DOHH2 (cell line): Measurements from ENCODE around the gene LYPD6B.
A peak's percentile ranks its signal among the peaks of the same experiment; 100 is the strongest.

Experiments used
- H3F3A ChIP-seq: fragments of 200-600 bp; sonication (generic), shearing (Covaris generic); 2 replicates; pipeline ENCODE4 v1.6.0; 2016; ENCODE audit warnings: antibody characterized with exemption, mild to moderate bottlenecking; ENCODE audit not compliant: control insufficient read depth, insufficient read depth
- H3K27ac ChIP-seq: fragments of 200-600 bp; sonication (generic); 2 replicates; pipeline ENCODE4 v1.5.1; 2014; ENCODE audit warnings: low read depth, mild to moderate bottlenecking, low read length, moderate library complexity
- H3K27me3 ChIP-seq: fragments of 200-600 bp; sonication (generic); 2 replicates; pipeline ENCODE4 v1.6.1; 2014; ENCODE audit warnings: mild to moderate bottlenecking, low read length, mixed read lengths; ENCODE audit not compliant: control insufficient read depth
- H3K36me3 ChIP-seq: fragments of 200-600 bp; sonication (generic); 2 replicates; pipeline ENCODE4 v1.6.1; 2014; ENCODE audit warnings: mild to moderate bottlenecking, low read length, moderate library complexity, mixed read lengths; ENCODE audit not compliant: control insufficient read depth
- H3K4me1 ChIP-seq: fragments of 200-600 bp; sonication (generic); 2 replicates; pipeline ENCODE4 v1.6.1; 2014; ENCODE audit warnings: mild to moderate bottlenecking, low read length, mixed read lengths; ENCODE audit not compliant: control insufficient read depth
- H3K4me2 ChIP-seq: fragments of 200-600 bp; sonication (generic); 2 replicates; pipeline ENCODE4 v1.6.0; 2014; ENCODE audit warnings: mild to moderate bottlenecking, low read length, moderate library complexity
- H3K4me3 ChIP-seq: fragments of 200-600 bp; sonication (generic); 2 replicates; pipeline ENCODE4 v1.5.1; 2014; ENCODE audit warnings: mild to moderate bottlenecking, low read length, mixed read lengths
- H3K79me2 ChIP-seq: fragments of 200-600 bp; sonication (generic); 2 replicates; pipeline ENCODE4 v1.6.1; 2014; ENCODE audit warnings: mild to moderate bottlenecking, low read length, mixed read lengths; ENCODE audit not compliant: control insufficient read depth
- H3K9me2 ChIP-seq: fragments of 200-600 bp; sonication (generic); replicated peaks from 2 replicates; pipeline ENCODE4 v1.6.1; 2014; ENCODE audit warnings: mild to moderate bottlenecking, low read length, mixed read lengths; ENCODE audit not compliant: control insufficient read depth
- H3K9me3 ChIP-seq: fragments of 200-600 bp; sonication (generic); 2 replicates; pipeline ENCODE4 v1.6.1; 2014; ENCODE audit warnings: antibody characterized with exemption, low read length, mixed read lengths; ENCODE audit not compliant: control insufficient read depth, insufficient read depth
- H4K20me1 ChIP-seq: fragments of 200-600 bp; sonication (generic); 2 replicates; pipeline ENCODE4 v1.6.0; 2014; ENCODE audit warnings: low read depth, mild to moderate bottlenecking, antibody characterized with exemption, low read length, moderate library complexity; ENCODE audit not compliant: control insufficient read depth, insufficient read depth
- EZH2phosphoT487 ChIP-seq: fragments of 200-600 bp; sonication (generic); IDR thresholded peaks from 2 replicates; pipeline ENCODE4 v1.6.1; 2017; ENCODE audit warnings: borderline replicate concordance, mild to moderate bottlenecking, antibody characterized with exemption, low read length, moderate library complexity, mixed read lengths
- TF ChIP-seq, protein P1 (sequence below): fragments of 200-600 bp; sonication (generic); IDR thresholded peaks from one replicate; pipeline ENCODE4 v1.5.1; 2014; ENCODE audit warnings: antibody characterized with exemption, mild to moderate bottlenecking, low read depth, low read length; ENCODE audit not compliant: poor library complexity, severe bottlenecking

LYPD6B gene

DNA sequence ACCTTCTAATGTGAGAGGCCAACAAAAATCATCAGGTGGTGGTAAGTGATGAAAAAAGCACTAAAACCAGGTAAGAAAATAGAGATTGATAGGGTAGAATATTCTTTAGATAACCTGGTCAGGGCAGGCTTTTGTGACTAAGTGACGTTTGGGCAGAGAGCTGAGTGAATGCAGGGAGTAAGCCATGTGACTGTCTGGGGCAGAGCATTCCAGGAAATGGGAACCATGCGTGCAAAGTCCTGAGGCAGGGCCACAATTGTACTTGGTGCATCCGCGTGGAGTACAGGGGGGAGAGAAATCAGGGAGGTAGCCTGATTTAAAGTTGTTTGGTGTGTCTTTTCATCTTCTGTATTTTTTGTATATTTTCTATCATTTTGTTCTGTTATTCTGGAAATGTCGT is 102.5 kb downstream of the LYPD6B start:
- H4K20me1 ChIP-seq: no peaks in the 10 kb centered on the region
- H3K9me2 ChIP-seq: no peaks in the 10 kb centered on the region
- H3F3A ChIP-seq: no peaks in the 10 kb centered on the region
- H3K27ac ChIP-seq: no peak overlapping the region
- no peak for TF ChIP-seq EZH2phosphoT487
- TF ChIP-seq, protein P1, sequence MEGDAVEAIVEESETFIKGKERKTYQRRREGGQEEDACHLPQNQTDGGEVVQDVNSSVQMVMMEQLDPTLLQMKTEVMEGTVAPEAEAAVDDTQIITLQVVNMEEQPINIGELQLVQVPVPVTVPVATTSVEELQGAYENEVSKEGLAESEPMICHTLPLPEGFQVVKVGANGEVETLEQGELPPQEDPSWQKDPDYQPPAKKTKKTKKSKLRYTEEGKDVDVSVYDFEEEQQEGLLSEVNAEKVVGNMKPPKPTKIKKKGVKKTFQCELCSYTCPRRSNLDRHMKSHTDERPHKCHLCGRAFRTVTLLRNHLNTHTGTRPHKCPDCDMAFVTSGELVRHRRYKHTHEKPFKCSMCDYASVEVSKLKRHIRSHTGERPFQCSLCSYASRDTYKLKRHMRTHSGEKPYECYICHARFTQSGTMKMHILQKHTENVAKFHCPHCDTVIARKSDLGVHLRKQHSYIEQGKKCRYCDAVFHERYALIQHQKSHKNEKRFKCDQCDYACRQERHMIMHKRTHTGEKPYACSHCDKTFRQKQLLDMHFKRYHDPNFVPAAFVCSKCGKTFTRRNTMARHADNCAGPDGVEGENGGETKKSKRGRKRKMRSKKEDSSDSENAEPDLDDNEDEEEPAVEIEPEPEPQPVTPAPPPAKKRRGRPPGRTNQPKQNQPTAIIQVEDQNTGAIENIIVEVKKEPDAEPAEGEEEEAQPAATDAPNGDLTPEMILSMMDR: no peak
- H3K27me3 ChIP-seq: no peaks in the 10 kb centered on the region
- no peaks in the 10 kb centered on the region for H3K9me3 ChIP-seq
- H3K4me2 ChIP-seq: no peak overlapping the region
- no peaks in the 10 kb centered on the region for H3K79me2 ChIP-seq
- peaks cover 14% of the 10 kb centered on the region for H3K4me1 ChIP-seq
- peaks cover 6% of the 10 kb centered on the region; the same call in 1 of the 2 replicates for H3K36me3 ChIP-seq
- H3K4me3 ChIP-seq: no peak overlapping the region

DNA sequence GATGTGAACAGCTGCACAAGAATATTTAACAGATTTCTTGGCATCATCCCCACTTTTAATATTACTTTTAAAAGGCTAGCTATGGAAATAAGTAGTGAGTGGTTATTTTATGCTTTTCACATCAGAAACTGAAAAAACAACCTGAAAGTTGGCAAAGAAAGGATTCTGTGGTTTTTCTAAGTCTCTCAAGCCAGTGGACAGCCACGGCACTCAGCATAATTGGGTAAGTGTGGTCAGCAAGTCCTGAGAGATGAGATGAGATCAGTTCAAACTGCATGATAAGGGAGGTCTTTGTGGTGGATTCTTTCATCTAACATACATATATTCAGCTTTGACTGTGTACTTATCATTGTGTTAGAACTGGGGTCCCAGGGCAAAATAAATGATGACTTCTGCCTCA is 105.2 kb downstream of the LYPD6B start:
- TF ChIP-seq, protein P1: no peak
- no peak for TF ChIP-seq EZH2phosphoT487
- no peak overlapping the region for H3K27ac ChIP-seq
- H3K27me3 ChIP-seq: no peaks in the 10 kb centered on the region
- H3K9me2 ChIP-seq: no peaks in the 10 kb centered on the region
- no peaks in the 10 kb centered on the region for H3K9me3 ChIP-seq
- no peaks in the 10 kb centered on the region for H4K20me1 ChIP-seq
- H3K36me3 ChIP-seq: no peaks in the 10 kb centered on the region
- no peaks in the 10 kb centered on the region for H3K79me2 ChIP-seq
- no peak overlapping the region for H3K4me2 ChIP-seq
- H3F3A ChIP-seq: no peaks in the 10 kb centered on the region
- peaks cover 15% of the 10 kb centered on the region for H3K4me1 ChIP-seq
- H3K4me3 ChIP-seq: no peak overlapping the region

DNA sequence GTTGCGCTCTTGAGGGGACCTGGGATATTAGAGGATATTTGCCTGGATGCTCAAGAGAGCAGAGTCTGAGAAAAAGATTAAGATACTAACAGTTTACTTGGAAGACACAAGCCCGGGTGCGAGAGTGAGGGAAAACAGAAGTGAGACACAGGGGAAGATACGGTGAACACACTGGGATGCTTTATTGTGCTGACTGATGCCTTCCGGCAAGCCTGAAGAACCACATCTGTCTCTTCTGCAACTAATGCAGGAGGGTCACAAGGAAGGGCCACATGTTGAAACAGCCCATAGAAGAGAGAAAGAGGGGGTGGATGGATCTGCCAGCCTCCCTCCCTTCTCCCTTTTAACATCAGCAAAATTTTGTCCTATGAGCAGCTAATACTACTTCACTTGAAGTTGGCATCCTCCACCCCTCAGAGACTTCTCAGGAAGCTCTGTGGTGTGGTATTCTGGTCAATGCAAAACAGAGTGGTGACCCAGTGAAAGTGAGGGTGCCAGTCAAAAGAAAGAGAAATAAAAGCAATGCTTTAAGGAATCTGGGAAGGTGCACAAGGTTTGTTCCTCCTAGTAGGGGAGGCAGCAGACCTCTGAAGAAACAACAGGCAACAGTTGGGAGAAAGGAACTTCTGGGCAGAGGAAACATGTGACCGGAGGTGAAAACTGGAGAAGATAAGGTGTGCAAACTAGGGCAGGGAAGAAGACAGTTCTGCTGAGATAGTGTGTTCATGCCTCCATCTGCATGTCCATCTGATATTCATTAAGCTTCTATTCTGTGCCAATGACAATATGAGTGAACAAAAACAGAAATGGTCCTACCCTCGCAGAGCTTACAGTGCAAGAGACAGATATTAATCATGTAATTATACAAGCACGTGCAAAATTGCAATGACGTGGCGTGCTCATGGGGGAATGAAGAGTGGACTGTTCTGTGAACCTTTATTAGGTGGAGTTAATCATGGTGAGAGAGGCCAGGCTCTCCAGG is 107.1 kb downstream of the LYPD6B start:
- Histone ChIP-seq H3K9me2 (no peaks in the 10 kb centered on the region), H3K4me3 (no peak overlapping the region), H3K9me3 (no peaks in the 10 kb centered on the region), H3K36me3 (no peaks in the 10 kb centered on the region), H3K79me2 (no peaks in the 10 kb centered on the region), H3K4me1 (peaks cover 15% of the 10 kb centered on the region), H3K4me2 (peak overlapping the region; percentile 35), H3K27me3 (no peaks in the 10 kb centered on the region), H3F3A (no peaks in the 10 kb centered on the region), H4K20me1 (no peaks in the 10 kb centered on the region), H3K27ac (no peak overlapping the region)
- TF ChIP-seq EZH2phosphoT487: no peak
- TF ChIP-seq, protein P1: no peak
